ENCODE measurements around the gene DDX1. TPM values are rescaled to one million over a fixed set of nuclear protein-coding genes. Genes with fewer than 3 reads are reported as not detected.

The DDX1 gene
- total RNA-seq, 1 donor from 2014 or later: 103 TPM

DNA sequence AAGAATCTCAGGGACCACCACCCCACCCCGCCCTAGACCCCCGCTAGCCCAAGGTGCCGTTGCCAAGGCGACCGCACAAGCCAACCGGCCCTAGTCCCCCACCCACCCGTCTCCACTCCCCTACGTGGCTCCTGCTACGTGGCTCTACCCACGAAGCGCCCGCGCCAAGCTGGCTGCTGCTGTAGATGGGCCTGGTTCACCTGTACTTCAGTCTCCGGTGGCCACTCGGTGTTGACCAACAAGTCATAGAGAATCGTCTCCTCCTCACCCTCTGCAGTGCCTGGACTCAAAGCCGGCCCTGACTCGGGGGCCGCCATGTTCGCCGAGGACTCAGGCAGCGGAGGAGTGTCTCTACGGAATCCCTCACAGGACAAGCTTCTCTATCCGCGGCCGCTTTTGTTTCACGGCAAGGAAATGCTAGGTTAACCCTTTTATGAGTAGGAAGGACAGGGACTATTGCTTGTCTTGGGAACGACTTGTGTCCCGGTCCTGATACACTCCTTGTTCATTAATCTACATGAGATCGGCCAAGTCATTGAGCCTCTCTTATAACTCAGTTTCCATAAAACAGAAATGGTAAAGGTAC lies 30.6 kb upstream of the DDX1 start, which contains the start of gene NBAS:
Gene NBAS (minus strand): TSS at position 347 of the 586 bp plus-strand sequence. CDS start 30 bp downstream, at position 317.
- Mint-ChIP-seq H3K27ac (peak within 1 kb of the TSS; percentile 99), H3K27me3 (ENCODE audit: insufficient read depth, low read depth) (peaks cover 9% of the 10 kb centered on the region), H3K4me1 (peaks cover 32% of the 10 kb centered on the region), H3K4me3 (peak within 1 kb of the TSS; percentile 100), H3K36me3 (no peaks in the 10 kb centered on the region), H3K9me3 (no peaks in the 10 kb centered on the region)
- Histone ChIP-seq H3K27ac (peak within 1 kb of the TSS; percentile 73), H3K4me3 (peak within 1 kb of the TSS; percentile 72), H3K27me3 (no peaks in the 10 kb centered on the region), H2AFZ (replicated peaks) (peak within 1 kb of the TSS; percentile 71), H3K4me2 (peak within 1 kb of the TSS; percentile 79), H3K9ac (peak within 1 kb of the TSS; percentile 61), H3K4me1 (peaks cover 19% of the 10 kb centered on the region), H3K79me2 (ENCODE audit: low read depth) (peaks cover 34% of the 10 kb centered on the region), H3K36me3 (no peaks in the 10 kb centered on the region), H4K20me1 (ENCODE audit: low read depth) (peaks cover 7% of the 10 kb centered on the region), H3K9me3 (ENCODE audit: low read depth) (no peaks in the 10 kb centered on the region), H3F3A (ENCODE audit: low read depth) (peaks cover 8% of the 10 kb centered on the region)
- TF ChIP-seq CTCF (IDR thresholded peaks at IDR 0.05): no peak
- DNase-seq (ENCODE audit: low spot score): peak; percentile 87

- Mint-ChIP-seq H3K4me3 (peak overlapping the region; percentile 100), H3K4me1 (peaks cover 32% of the 10 kb centered on the region), H3K27ac (peak overlapping the region; percentile 99), H3K9me3 (no peaks in the 10 kb centered on the region), H3K27me3 (ENCODE audit: insufficient read depth, low read depth) (peaks cover 9% of the 10 kb centered on the region), H3K36me3 (no peaks in the 10 kb centered on the region)
- no peaks in the 10 kb centered on the region for H3K9me3 ChIP-seq (ENCODE audit: low read depth)
- no peak for TF ChIP-seq EZH2 (IDR thresholded peaks at IDR 0.05)
- no peak for TF ChIP-seq EZH2phosphoT487 (IDR thresholded peaks at IDR 0.05)
- no peak for TF ChIP-seq CTCF (IDR thresholded peaks at IDR 0.05)
- H4K20me1 ChIP-seq (ENCODE audit: low read depth): peaks cover 7% of the 10 kb centered on the region
- H3K9ac ChIP-seq: no peak overlapping the region
- peak overlapping the region; percentile 79 for H3K4me2 ChIP-seq
- peaks cover 19% of the 10 kb centered on the region for H3K4me1 ChIP-seq
- no peaks in the 10 kb centered on the region for H3K36me3 ChIP-seq
- H3K27me3 ChIP-seq: no peaks in the 10 kb centered on the region
- H2AFZ ChIP-seq (replicated peaks): peak overlapping the region; percentile 71
- peaks cover 8% of the 10 kb centered on the region for H3F3A ChIP-seq (ENCODE audit: low read depth)
- peak overlapping the region; percentile 72 for H3K4me3 ChIP-seq
- DNase-seq (ENCODE audit: low spot score): peak; percentile 47
- peaks cover 34% of the 10 kb centered on the region for H3K79me2 ChIP-seq (ENCODE audit: low read depth)
- peak overlapping the region; percentile 73 for H3K27ac ChIP-seq
Measured at GRCh38 chr2:15561574-15562344, 29.9 kb upstream of the DDX1 start.

DNA sequence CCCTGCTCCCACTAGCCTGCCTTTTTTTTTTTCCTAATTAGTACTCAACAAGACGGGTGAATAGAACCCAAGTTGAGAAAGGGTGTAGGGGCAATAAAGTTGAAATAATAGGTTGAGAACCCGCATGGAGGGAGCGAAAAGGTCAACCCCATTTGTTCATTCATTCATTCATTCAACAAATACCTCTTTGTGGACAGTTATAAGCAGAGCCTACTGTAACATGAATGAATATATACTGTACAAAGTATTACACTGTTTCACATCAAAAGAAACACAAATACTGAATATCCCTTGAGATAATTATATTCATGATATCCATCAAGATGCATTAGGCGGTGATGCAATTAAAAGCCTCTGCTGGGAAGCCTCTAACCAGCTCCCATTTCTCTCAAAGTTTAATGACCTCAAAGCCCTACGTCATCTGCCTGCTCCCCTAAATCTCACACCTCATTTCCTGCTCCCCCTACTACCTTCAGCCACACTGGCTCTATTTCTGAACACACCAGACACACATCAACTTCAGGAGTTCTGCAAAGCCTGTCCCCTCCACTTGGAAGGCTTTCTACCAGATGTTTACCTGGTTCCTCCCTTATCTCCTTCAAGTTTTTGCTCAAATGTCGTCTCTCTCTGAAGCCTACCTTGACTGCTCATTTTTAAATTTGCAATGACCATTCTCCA lies 29.2 kb upstream of the DDX1 start:
- Histone ChIP-seq H3K4me2 (peak overlapping the region; percentile 79), H3K36me3 (no peaks in the 10 kb centered on the region), H4K20me1 (ENCODE audit: low read depth) (peaks cover 7% of the 10 kb centered on the region), H3K27me3 (no peaks in the 10 kb centered on the region), H3F3A (ENCODE audit: low read depth) (peaks cover 8% of the 10 kb centered on the region), H2AFZ (replicated peaks) (peak overlapping the region; percentile 71), H3K79me2 (ENCODE audit: low read depth) (peaks cover 32% of the 10 kb centered on the region), H3K4me3 (peak overlapping the region; percentile 72), H3K9me3 (ENCODE audit: low read depth) (no peaks in the 10 kb centered on the region), H3K9ac (no peak overlapping the region), H3K4me1 (peaks cover 19% of the 10 kb centered on the region), H3K27ac (no peak overlapping the region)
- H3K27ac Mint-ChIP-seq: peak overlapping the region; percentile 99
- H3K27me3 Mint-ChIP-seq (ENCODE audit: insufficient read depth, low read depth): peaks cover 9% of the 10 kb centered on the region
- H3K36me3 Mint-ChIP-seq: no peaks in the 10 kb centered on the region
- peaks cover 32% of the 10 kb centered on the region for H3K4me1 Mint-ChIP-seq
- no peak for DNase-seq (ENCODE audit: low spot score)
- peak overlapping the region; percentile 100 for H3K4me3 Mint-ChIP-seq
- TF ChIP-seq EZH2phosphoT487 (IDR thresholded peaks at IDR 0.05) (no peak), EZH2 (IDR thresholded peaks at IDR 0.05) (no peak), CTCF (IDR thresholded peaks at IDR 0.05) (no peak)
- H3K9me3 Mint-ChIP-seq: no peaks in the 10 kb centered on the region

Data from neural progenitor cell (in vitro differentiated cells).